ENCODE data around the gene PRDM11.

GRCh38 chr11:45170484-45170883 lies 24.0 kb downstream of the PRDM11 start:
- TF ChIP-seq CTCF (conservative IDR thresholded peaks at IDR 0.05; ENCODE audit: low read depth, low read length) (no peak), EZH2 (IDR thresholded peaks at IDR 0.05; ENCODE audit: borderline replicate concordance, low read depth, low read length, poor library complexity, severe bottlenecking) (no peak)

Measured in A673 (cell line).